IMR-90 (cell line): ENCODE measurements around the gene KLHL29. TPM values are rescaled to one million over a fixed set of nuclear protein-coding genes. Genes with fewer than 3 reads are reported as not detected.

ENCODE experiments used
- ATAC-seq: fragments of 200-7000 bp; cut with Tn5 transposase; 2 replicates; pipeline ENCODE4 v1.9.1; 2020; ENCODE audit warnings: low read depth, mild to moderate bottlenecking, moderate library complexity
- BruUV-seq: library from RNA; stranded (reverse); fragments of 400-500 nt; replicated peaks from 2 replicates; lab custom pipeline; 2021; lab: Mats Ljungman, UMichigan
- CTCF ChIA-PET: fragments of 300-600 bp; formaldehyde crosslinking; extraction: SDS; loops from one replicate; lab custom pipeline; 2021; ENCODE audit warnings: antibody characterized with exemption; lab: Yijun Ruan, JAX
- POLR2A ChIA-PET: fragments of 300-600 bp; sonication (Branson Sonifier 250); formaldehyde crosslinking; loops from one replicate; lab custom pipeline; 2022; ENCODE audit warnings: antibody characterized with exemption; ENCODE audit not compliant: unreplicated experiment; lab: Charles Lee
- DNase-seq: peaks from one replicate; pipeline ENCODE4 v3.0.0; 2013
- H2AFZ ChIP-seq: replicated peaks from 2 replicates; pipeline ENCODE3; 2013; ENCODE audit warnings: low read length, mild to moderate bottlenecking; ENCODE audit not compliant: poor library complexity
- H2AK5ac ChIP-seq: 2 replicates; pipeline ENCODE4 v1.6.1; 2013; ENCODE audit warnings: low read depth, low read length, inconsistent platforms
- H2AK9ac ChIP-seq: replicated peaks from 2 replicates; pipeline ENCODE3; 2013; ENCODE audit warnings: mild to moderate bottlenecking, low read depth, low read length, moderate library complexity; ENCODE audit not compliant: poor library complexity
- H2BK120ac ChIP-seq: 2 replicates; pipeline ENCODE4 v1.6.1; 2013; ENCODE audit warnings: low read depth, low read length, inconsistent platforms
- H2BK15ac ChIP-seq: 3 replicates; pipeline ENCODE4 v1.6.1; 2013; ENCODE audit warnings: low read depth, low read length, inconsistent platforms
- H2BK20ac ChIP-seq: 2 replicates; pipeline ENCODE4 v1.6.1; 2013; ENCODE audit warnings: low read depth, mild to moderate bottlenecking, inconsistent platforms, low read length, moderate library complexity
- H2BK5ac ChIP-seq: 2 replicates; pipeline ENCODE4 v1.6.1; 2013; ENCODE audit warnings: mild to moderate bottlenecking, low read depth, low read length, inconsistent platforms; ENCODE audit not compliant: poor library complexity, severe bottlenecking
- H3K14ac ChIP-seq: replicated peaks from 2 replicates; pipeline ENCODE4 v1.6.1; 2013; ENCODE audit warnings: low read depth, low read length, inconsistent platforms
- H3K18ac ChIP-seq: 2 replicates; pipeline ENCODE4 v1.6.1; 2013; ENCODE audit warnings: low read depth, low read length, control low read depth
- H3K23ac ChIP-seq: 2 replicates; pipeline ENCODE4 v1.6.1; 2013; ENCODE audit warnings: low read depth, low read length, inconsistent platforms
- H3K27ac ChIP-seq: 2 replicates; pipeline ENCODE4 v1.5.1; 2013; ENCODE audit warnings: mild to moderate bottlenecking, control low read depth, low read length; ENCODE audit not compliant: insufficient read depth
- H3K27me3 ChIP-seq: 2 replicates; pipeline ENCODE4 v1.6.1; 2013; ENCODE audit warnings: low read length; ENCODE audit not compliant: control insufficient read depth, insufficient read depth
- H3K36me3 ChIP-seq: 2 replicates; pipeline ENCODE4 v1.6.1; 2013; ENCODE audit warnings: low read length, mixed read lengths; ENCODE audit not compliant: control insufficient read depth, insufficient read depth
- H3K4ac ChIP-seq: 2 replicates; pipeline ENCODE4 v1.6.1; 2013; ENCODE audit warnings: low read depth, low read length, inconsistent platforms
- H3K4me1 ChIP-seq: 2 replicates; pipeline ENCODE4 v1.6.1; 2013; ENCODE audit warnings: low read length, mixed read lengths; ENCODE audit not compliant: control insufficient read depth, insufficient read depth
- H3K4me2 ChIP-seq: 2 replicates; pipeline ENCODE4 v1.6.1; 2013; ENCODE audit warnings: low read depth, mild to moderate bottlenecking, control low read depth, low read length, moderate library complexity
- H3K4me3 ChIP-seq: 2 replicates; pipeline ENCODE4 v1.5.1; 2013; ENCODE audit warnings: low read depth, mild to moderate bottlenecking, control low read depth, low read length, moderate library complexity; ENCODE audit not compliant: insufficient read depth
- H3K56ac ChIP-seq: 2 replicates; pipeline ENCODE4 v1.6.1; 2013; ENCODE audit warnings: low read length, inconsistent platforms; ENCODE audit not compliant: insufficient read depth; ENCODE audit errors: extremely low read depth
- H3K79me1 ChIP-seq, 2 experiments: 2 replicates each; pipeline ENCODE4 v1.6.1; 2013; ENCODE audit warnings: low read length in 2 of 2, inconsistent platforms in 1 of 2, low read depth in 1 of 2
- H3K9ac ChIP-seq: 2 replicates; pipeline ENCODE4 v1.6.1; 2013; ENCODE audit warnings: low read depth, low read length, control low read depth
- H3K9me1 ChIP-seq: 2 replicates; pipeline ENCODE4 v1.6.1; 2013; ENCODE audit warnings: low read length, inconsistent platforms; ENCODE audit not compliant: insufficient read depth
- H3K9me3 ChIP-seq: 2 replicates; pipeline ENCODE4 v1.6.1; 2013; ENCODE audit warnings: low read length; ENCODE audit not compliant: control insufficient read depth, insufficient read depth
- H4K20me1 ChIP-seq: 2 replicates; pipeline ENCODE4 v1.6.1; 2013; ENCODE audit warnings: low read length, inconsistent platforms; ENCODE audit not compliant: insufficient read depth
- H4K5ac ChIP-seq: 2 replicates; pipeline ENCODE4 v1.6.1; 2013; ENCODE audit warnings: mild to moderate bottlenecking, low read depth, low read length, control low read depth
- H4K8ac ChIP-seq, 2 experiments: 2 replicates each; pipeline ENCODE4 v1.6.1; 2013; ENCODE audit warnings: low read depth in 2 of 2, low read length in 2 of 2, control low read depth in 1 of 2, inconsistent platforms in 1 of 2
- H4K91ac ChIP-seq: 2 replicates; pipeline ENCODE4 v1.6.1; 2013; ENCODE audit warnings: low read depth, low read length, inconsistent platforms; ENCODE audit not compliant: insufficient read depth
- BHLHE40 ChIP-seq: fragments of 150-350 bp; IDR thresholded peaks from 2 replicates; pipeline ENCODE4 v1.6.1; 2016; ENCODE audit warnings: mild to moderate bottlenecking, low read depth, low read length
- CHD1 ChIP-seq: IDR thresholded peaks from 2 replicates; pipeline ENCODE4 v1.6.1; 2012; ENCODE audit warnings: low read depth, low read length, improper control_type of control experiment
- POLR2A ChIP-seq: IDR thresholded peaks from 2 replicates; pipeline ENCODE4 v1.6.1; 2012; ENCODE audit warnings: mild to moderate bottlenecking, low read depth, low read length
- SMC3 ChIP-seq: fragments of 150-350 bp; IDR thresholded peaks from 2 replicates; pipeline ENCODE4 v1.6.1; 2016; ENCODE audit warnings: low read depth, mild to moderate bottlenecking, antibody characterized with exemption, low read length, moderate library complexity
- WGBS, 2 experiments: methylation state at CpG; one replicate each; pipeline versions ENCODE4 v1.1.5 to v1.1.7; 2013; ENCODE audit warnings: missing lambda C conversion rate in 2 of 2; ENCODE audit not compliant: insufficient read length in 1 of 2; ENCODE audit errors: extremely low coverage in 2 of 2; 5-methylcytosine and 5-hydroxymethylcytosine counted together
- dilution Hi-C: fragments of 300-500 bp; cut with HindIII; formaldehyde crosslinking; loops from one replicate; pipeline ENCODE4 v1.14.3; 2018; ENCODE audit warnings: low sequenced_read_pairs; ENCODE audit not compliant: unreplicated experiment
- in situ Hi-C: fragments of 300-500 bp; cut with MboI; formaldehyde crosslinking; loops from 3 replicates; pipeline ENCODE4 v1.14.3; 2019; ENCODE audit warnings: low sequenced_read_pairs, inconsistent platforms, mixed read lengths
- intact Hi-C: fragments of 100-400 bp; cut with micrococcal nuclease; formaldehyde crosslinking; loops from 2 replicates; pipeline ENCODE4 v1.10.0; 2022
- polyA plus RNA-seq, 3 experiments: library from polyadenylated mRNA; depleted of rRNA; stranded (reverse); fragments of >200 nt; gene quantifications; 2 replicates each; pipeline ENCODE4 v1.2.3, GENCODE V29; 2012; ENCODE audit warnings: low replicate concordance in 1 of 3
- total RNA-seq: library from RNA; depleted of rRNA; stranded (reverse); fragments of >200 nt; gene quantifications from 2 replicates; pipeline ENCODE4 v1.2.3, GENCODE V29; 2012

Gene KLHL29
- total and polyA plus RNA-seq, 2 of the 4 experiments (the other 2 are of a cell fraction): 2.0 to 8.0 TPM

GRCh38 chr2:23387845-23388244, 2.9 kb downstream of the KLHL29 start:
- Histone ChIP-seq H3K4me2 (no peak overlapping the region), H4K91ac (no peak overlapping the region), H3K56ac (no peak overlapping the region), H3K9me1 (no peaks in the 10 kb centered on the region), H3K36me3 (no peaks in the 10 kb centered on the region), H3K23ac (no peak overlapping the region), H3K27ac (no peak overlapping the region), H2AK5ac (no peak overlapping the region), H3K27me3 (no peaks in the 10 kb centered on the region), H3K4ac (no peak overlapping the region), H3K18ac (no peak overlapping the region), H2BK120ac (no peak overlapping the region), H3K79me1 (peaks cover 20 to 29% of the 10 kb centered on the region in 2 experiments), H3K14ac (no peak overlapping the region), H2AK9ac (no peak overlapping the region), H2AFZ (no peak overlapping the region), H2BK15ac (no peak overlapping the region), H2BK5ac (no peak overlapping the region), H4K20me1 (peaks cover 15% of the 10 kb centered on the region; the same call in 1 of the 2 replicates), H2BK20ac (no peak overlapping the region), H3K4me3 (no peak overlapping the region), H4K8ac (no peak overlapping the region), H4K5ac (no peak overlapping the region), H3K9me3 (no peaks in the 10 kb centered on the region), H3K4me1 (no peaks in the 10 kb centered on the region), H3K9ac (no peak overlapping the region)
- DNase-seq (no peak), ATAC-seq (no peak)
- TF ChIP-seq CHD1 (no peak), SMC3 (no peak), POLR2A (no peak), BHLHE40 (no peak)
- BruUV-seq: no TSS peak
- CTCF ChIA-PET: no interaction called here
- dilution Hi-C loops (no loop called here), in situ Hi-C loops (loop anchor here (25.0 kb wide), 1 partner anchor 374 kb away; no protein-coding TSS in a partner anchor), intact Hi-C loops (loop anchor here (2.0 to 5.0 kb wide), 4 partner anchors 17 to 374 kb away; no protein-coding TSS in a partner anchor)
- WGBS, 2 experiments: no CpG with 5 or more reads among the region's 3 CpGs
- POLR2A ChIA-PET: no interaction called here
